GM12891 (cell line): ENCODE measurements around the gene VWA1.

Experiments
- DNase-seq: peaks from one replicate; pipeline ENCODE4 v3.0.0; 2011; ENCODE audit warnings: low spot score; ENCODE audit not compliant: insufficient read length
- FAIRE-seq: peaks from 2 replicates; lab custom pipeline; 2011; peaks lifted over from hg19 to GRCh38; lab: Jason Lieb, UNC
- PAX5 ChIP-seq: IDR thresholded peaks from 2 replicates; pipeline ENCODE4 v1.6.1; 2011; ENCODE audit warnings: low read length, moderate library complexity, mild to moderate bottlenecking; ENCODE audit not compliant: insufficient read depth, severe bottlenecking
- POLR2A ChIP-seq: IDR thresholded peaks from 2 replicates; pipeline ENCODE4 v1.6.1; 2011; ENCODE audit warnings: low read depth, low read length, control low read depth
- POLR2AphosphoS5 ChIP-seq: IDR thresholded peaks from 2 replicates; pipeline ENCODE4 v1.6.1; 2011; ENCODE audit warnings: low read depth, low read length, control low read depth
- POU2F2 ChIP-seq: IDR thresholded peaks from 2 replicates; pipeline ENCODE4 v1.6.1; 2011; ENCODE audit warnings: low read depth, mild to moderate bottlenecking, control low read depth, low read length, moderate library complexity
- SPI1 ChIP-seq: IDR thresholded peaks from 2 replicates; pipeline ENCODE4 v1.6.1; 2011; ENCODE audit warnings: low read depth, low read length, control low read depth
- TAF1 ChIP-seq: IDR thresholded peaks from 2 replicates; pipeline ENCODE4 v1.6.1; 2011; ENCODE audit warnings: low read depth, low read length, control low read depth

Gene VWA1

GRCh38 chr1:1435911-1436629 is 580 bp downstream of the VWA1 start:
- no peak for DNase-seq
- TF ChIP-seq POLR2AphosphoS5 (no peak), PAX5 (no peak), TAF1 (no peak), SPI1 (no peak)
- FAIRE-seq = no peak

GRCh38 chr1:1436630-1437032 is 1.1 kb downstream of the VWA1 start:
- FAIRE-seq (no peak), DNase-seq (no peak)
- TF ChIP-seq POU2F2 (no peak), PAX5 (no peak), SPI1 (no peak), POLR2AphosphoS5 (no peak), TAF1 (no peak), POLR2A (no peak)

- FAIRE-seq (no peak), DNase-seq (no peak)
- TF ChIP-seq PAX5 (no peak), TAF1 (no peak), POLR2AphosphoS5 (no peak), POU2F2 (no peak), POLR2A (no peak), SPI1 (no peak)
Observed at GRCh38 chr1:1437033-1437903, 1.8 kb downstream of the VWA1 start.

GRCh38 chr1:1437904-1438376 is 2.5 kb downstream of the VWA1 start:
- FAIRE-seq (no peak), DNase-seq (no peak)
- TF ChIP-seq POLR2A = no peak

DNA sequence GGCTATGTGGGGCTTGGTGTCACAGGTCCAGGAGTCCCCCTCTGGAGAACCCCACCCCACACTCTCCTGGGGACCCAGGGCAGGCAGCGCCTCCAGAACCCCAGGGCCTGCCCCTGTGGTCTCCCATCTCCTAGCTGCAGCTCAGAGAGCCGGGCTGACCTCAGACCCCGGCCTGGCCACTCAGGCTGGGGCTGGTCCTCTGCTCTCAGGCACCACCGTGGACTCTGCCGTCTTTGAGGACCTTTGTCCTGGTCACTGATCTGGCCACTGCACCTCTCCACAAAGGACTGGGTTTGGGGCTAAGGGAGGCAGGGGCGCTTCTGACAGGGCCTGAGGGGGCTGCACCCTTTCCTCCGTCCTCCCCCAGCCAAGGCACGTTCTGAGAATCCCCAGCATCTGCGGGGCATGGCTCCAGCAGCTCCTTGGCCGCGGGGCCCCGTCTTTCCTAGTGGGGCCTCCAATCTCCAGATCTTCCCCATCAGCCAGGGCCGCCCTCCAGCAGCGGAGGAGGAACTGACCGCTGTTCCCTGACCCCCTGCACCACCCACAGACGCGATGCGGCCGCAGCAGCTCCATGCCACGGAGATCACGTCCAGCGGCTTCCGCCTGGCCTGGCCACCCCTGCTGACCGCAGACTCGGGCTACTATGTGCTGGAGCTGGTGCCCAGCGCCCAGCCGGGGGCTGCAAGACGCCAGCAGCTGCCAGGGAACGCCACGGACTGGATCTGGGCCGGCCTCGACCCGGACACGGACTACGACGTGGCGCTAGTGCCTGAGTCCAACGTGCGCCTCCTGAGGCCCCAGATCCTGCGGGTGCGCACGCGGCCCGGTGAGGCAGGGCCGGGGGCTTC is 3.3 kb downstream of the VWA1 start:
- FAIRE-seq = no peak
- DNase-seq = no peak
- TF ChIP-seq POLR2AphosphoS5 = no peak
- no peak for TF ChIP-seq POU2F2
- TF ChIP-seq POLR2A = no peak
- no peak for TF ChIP-seq PAX5
- TF ChIP-seq SPI1 = no peak
- TF ChIP-seq TAF1 = no peak

GRCh38 chr1:1439546-1440261 is 4.2 kb downstream of the VWA1 start:
- DNase-seq = no peak
- TF ChIP-seq POU2F2 = no peak
- no peak for FAIRE-seq

- FAIRE-seq = no peak
- TF ChIP-seq POU2F2 (no peak), POLR2A (no peak), TAF1 (no peak), SPI1 (no peak), POLR2AphosphoS5 (no peak), PAX5 (no peak)
- DNase-seq = no peak
Observed at GRCh38 chr1:1440262-1441001, 4.9 kb downstream of the VWA1 start.

- peak; percentile 82 for FAIRE-seq
- TF ChIP-seq PAX5 = no peak
- TF ChIP-seq POLR2AphosphoS5 = no peak
- no peak for TF ChIP-seq SPI1
- peak; percentile 97 for DNase-seq
Observed at GRCh38 chr1:1441002-1441888, 5.8 kb downstream of the VWA1 start.
